ENCODE measurements around the gene CDAN1. TPM values are rescaled to one million over a fixed set of nuclear protein-coding genes. Genes with fewer than 3 reads are reported as not detected.

The CDAN1 gene
- total RNA-seq, 1 donor from 2014 or later: 14.3 TPM

DNA sequence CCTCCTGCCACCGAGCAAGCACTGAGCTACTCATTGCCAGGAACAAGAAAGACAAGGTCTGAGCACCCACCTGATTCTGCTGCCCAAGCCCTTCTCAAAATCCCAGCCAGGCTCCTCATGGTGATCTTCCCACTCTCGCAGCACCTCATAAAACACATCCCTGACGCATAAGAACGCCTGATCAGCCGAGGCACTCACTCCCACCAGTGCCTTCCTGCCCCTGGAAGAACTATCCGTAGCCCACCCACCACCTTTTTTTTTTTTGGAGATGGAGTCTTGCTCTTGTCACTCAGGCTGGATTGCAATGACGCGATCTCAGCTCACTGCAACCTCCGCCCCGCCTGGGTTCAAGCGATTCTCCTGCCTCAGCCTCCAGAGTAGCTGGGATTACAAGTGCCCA lies 3.9 kb downstream of the CDAN1 start:
- DNase-seq (ENCODE audit: low read depth, low spot score): no peak

DNA sequence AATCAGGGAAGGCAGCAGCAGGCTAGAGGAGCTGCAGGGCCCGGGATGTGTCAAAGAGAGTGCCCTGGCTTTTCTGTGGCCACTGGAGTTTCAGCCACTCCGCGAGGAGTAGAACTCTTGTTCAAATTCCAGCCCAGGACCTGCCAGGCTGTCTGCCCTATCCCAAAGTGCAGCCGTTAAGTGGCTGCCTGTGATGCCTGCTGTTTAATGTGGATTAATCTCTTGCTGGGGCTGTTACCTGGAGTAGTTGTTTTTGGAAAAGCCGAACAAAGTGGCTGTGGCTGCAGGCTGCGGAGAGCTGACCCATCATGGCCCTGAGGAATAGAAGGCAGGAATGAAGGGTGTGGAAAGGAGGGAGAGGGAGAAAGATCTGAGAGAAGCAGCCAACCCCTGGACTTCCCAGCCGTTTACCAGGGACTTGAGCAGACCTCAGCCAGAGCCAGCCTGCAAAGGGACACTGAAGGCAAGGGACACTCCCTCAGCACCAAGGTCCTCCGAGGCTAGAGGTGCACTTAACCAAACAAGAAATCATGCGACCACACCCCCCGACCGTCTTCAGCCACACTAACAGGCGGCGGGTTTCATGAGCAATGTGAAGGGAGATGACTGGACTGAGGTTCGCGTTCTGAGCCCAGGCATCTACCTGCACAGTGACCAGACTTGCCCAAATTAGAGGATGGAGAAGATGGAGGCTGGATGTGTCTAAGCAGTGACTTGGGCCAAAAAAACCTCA lies 4.7 kb downstream of the CDAN1 start:
- DNase-seq (ENCODE audit: low read depth, low spot score): no peak

DNA sequence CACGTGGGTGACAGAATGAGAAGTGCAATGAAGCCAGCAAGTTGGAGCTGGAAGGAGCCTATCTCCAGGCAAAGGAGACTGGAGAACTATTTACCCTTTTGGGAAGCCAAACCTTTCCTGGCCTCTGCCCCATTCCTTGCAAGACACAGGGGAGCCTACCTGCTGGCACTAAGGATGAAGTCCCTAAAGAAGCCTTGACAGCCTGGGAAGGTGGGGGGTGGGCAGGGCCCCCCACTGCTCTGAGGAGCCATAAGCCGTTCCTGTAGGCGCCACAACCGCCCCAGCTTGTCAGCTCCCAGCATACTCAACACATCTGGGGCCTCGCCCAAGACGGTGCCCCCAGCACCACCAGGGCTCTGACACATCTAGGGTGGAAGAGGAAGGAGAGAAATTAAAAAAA lies 5.5 kb downstream of the CDAN1 start:
- no peak for DNase-seq (ENCODE audit: low read depth, low spot score)

- DNase-seq (ENCODE audit: low read depth, low spot score): no peak
These were observed 6.4 kb downstream of the CDAN1 start for GRCh38 chr15:42730536-42730935.

- no peak for DNase-seq (ENCODE audit: low read depth, low spot score)
These were observed 6.8 kb downstream of the CDAN1 start for GRCh38 chr15:42730135-42730534.

DNA sequence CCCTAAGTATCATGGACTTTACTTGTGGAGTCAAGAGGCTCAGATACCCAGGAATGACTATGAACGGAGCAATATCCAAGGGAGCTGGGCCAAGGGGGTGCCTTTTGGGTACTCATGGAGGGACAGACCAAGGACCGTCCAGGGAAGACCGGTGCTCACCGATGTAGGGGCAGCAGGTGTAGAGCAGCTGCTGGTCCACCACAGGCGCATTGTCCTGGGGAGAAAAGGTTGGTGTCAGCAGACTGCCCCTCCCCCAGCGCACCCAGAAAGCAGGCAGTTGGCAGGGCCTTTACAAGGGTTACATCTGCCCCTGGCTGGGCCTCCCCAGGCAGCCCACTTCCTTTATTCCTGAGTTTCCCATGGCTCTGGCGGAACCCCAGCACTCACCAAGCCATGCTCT lies 7.5 kb downstream of the CDAN1 start:
- DNase-seq (ENCODE audit: low read depth, low spot score): no peak

GRCh38 chr15:42728972-42729371 lies 8.0 kb downstream of the CDAN1 start:
- no peak for DNase-seq (ENCODE audit: low read depth, low spot score)

DNA sequence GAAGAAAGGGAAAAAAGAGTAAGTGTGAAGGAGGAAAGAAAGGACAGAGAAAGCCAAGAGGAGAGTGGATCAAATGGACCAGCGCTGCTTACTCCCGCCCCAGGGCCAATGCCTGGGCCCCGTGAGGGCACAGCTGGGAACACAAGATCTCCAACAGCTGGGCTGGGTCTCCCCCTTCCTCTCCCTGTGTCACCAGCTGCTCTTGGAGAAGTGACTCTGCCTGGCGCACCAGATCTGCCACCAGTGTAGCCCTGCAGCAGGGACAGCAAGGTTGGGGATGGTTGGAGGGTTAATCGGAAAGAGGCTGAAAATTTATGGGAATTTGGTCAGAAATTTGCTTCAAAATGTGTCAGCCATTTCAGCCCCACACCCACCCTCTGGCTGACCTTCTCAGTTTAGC lies 8.4 kb downstream of the CDAN1 start:
- DNase-seq (ENCODE audit: low read depth, low spot score): no peak

DNA sequence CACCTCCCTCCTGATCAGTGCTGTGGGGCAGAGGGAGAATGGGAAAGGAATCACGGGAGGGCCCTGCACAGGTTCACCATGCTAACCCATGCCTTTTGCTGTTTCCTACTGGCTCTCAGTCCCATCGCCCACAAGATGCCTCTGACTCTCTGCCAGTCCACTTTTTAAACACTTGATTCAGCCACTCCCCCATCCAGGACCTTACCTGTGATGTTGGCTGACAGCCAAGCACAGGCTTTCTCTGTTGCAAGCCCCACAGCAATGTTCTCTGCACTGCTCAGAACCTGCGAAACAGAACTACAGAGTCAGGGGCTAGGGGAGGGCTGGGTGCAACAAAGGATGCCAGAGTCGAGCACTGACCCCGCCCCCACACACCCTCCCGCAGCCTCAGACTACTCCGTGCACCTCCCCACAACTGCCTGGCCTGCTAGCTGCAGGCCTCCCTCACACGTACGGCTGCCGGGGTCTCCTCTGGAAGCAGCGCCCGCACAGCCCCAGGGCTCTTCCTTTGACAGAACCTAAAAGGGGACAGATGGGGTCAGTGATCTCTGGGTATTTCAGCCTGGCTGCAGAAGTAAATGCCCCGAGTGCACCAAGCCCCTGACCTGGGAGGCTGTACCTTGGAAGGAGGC lies 9.1 kb downstream of the CDAN1 start:
- no peak for DNase-seq (ENCODE audit: low read depth, low spot score)

DNA sequence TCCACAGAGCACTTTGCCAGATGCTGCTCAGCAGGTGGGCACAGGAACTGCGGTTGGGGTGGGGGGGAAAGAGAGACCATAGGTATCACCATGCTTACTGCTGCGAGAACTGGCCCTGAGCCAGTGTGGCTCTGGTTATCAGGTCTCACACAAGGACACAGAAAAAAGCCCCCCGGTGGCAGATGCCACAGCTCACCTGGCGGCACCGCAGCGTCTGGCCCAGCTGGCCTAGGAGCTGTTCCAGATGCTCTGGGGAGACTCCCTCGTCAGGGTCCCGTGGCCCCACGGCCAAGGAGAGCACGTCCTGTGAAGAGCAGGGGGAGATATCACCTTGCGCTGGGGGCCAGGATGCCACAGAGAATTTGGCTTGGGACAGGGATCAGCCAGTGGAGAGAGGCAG lies 10.8 kb downstream of the CDAN1 start:
- DNase-seq (ENCODE audit: low read depth, low spot score): no peak

DNA sequence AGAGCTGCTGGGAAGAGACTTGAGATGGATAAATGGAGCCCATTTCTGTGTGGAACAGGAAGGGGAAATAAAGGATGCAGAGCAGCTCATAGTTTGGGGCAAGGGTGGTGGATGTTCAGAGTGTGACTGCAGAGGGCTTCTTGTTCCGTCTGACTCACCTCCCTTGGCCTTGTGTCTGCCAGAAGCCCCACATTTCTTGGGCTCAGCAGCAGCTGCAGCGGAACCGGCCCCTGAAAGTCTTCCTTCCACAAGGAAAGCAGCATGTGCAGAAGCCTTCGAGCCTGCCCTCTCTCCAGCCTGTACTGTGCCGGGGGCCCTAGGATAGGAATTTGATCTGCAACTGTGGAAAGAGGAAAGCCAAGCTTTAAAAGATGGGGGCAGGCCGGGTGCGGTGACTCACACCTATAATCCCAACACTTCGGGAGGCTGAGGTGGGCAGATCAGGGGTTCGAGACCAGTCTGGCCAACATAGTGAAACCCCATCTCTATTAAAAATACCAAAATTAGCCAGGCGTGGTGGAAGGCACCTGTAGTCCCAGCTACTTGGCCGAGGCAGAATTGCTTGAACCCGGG lies 11.5 kb downstream of the CDAN1 start:
- no peak for DNase-seq (ENCODE audit: low read depth, low spot score)

DNA sequence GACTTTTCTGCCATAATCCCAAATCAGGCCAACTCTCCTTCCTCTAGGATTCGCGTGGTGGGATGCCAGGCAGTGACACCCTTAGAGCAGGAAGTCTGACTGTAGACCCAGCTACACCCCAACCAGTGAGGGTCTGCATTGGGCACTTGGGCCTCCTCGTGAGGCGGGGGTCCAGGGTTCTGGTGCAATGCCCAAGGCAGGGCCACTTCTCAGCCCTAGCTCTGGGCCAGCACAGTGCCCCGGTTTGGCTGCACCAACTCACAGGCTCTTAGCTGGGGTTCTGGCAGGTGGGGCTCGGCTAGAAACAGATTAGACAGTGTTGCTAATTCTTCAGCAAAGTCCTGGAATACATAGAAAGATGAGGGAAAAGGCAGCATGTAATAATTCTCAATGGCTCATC lies 12.7 kb downstream of the CDAN1 start:
- no peak for DNase-seq (ENCODE audit: low read depth, low spot score)

DNA sequence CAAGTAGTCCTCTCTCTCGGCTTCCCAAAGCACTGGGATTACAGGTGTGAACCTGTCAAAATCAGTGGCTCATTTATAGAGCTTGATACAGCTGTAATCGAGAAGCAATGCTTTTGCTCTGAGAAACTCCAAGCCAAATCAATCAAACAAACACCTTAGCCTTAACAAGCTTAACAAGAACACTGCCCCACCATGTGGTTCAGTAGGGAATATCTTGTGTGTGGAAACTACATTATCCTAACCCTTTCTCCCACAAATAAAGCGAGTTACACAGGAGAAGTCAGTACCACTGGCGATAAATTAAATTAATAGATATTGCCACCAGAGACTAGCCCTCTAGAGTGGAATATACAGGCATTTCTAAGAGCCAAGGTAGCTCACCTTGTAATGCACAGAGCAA lies 13.9 kb downstream of the CDAN1 start:
- DNase-seq (ENCODE audit: low read depth, low spot score): no peak

DNA sequence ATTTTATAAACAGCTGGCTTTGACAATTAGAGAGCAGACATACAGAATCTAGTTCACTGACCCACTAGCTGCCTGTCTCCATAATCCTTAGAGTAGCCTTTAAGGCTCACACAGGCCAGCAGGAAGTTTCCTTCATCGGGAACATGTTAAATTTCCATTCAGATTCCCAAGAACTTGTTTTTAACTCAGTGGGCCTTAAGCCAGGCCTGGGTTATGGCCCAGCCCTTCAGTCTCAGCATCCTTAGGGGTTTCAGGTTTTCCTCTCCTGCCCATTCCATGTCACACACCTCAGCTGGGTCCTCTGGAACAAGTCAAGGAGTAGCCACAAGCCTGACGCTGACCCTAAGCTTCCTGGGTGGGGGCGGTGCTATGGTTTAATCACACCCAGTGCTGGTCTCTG lies 15.0 kb downstream of the CDAN1 start:
- DNase-seq (ENCODE audit: low read depth, low spot score): no peak

GRCh38 chr15:42721016-42721415 lies 15.9 kb downstream of the CDAN1 start:
- no peak for DNase-seq (ENCODE audit: low read depth, low spot score)

DNA sequence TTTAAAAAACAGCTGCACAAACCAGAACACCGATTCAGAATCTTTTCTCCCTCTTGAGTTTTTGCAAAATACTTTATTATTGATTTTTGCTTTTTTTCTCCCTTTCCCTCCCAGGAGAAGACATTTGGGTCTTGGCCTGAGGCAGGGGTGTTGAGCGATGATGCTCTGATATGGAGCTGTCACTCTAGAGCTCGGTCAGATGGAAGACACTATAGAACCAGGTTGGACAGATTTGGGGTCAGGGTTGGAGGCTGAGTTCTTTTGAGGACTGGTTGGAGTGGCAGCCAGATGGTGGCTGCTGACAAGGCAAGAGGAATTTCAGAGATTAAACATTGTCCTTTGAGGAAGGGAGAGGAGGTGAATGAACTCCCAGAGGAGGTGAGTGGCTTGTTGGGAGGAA lies 16.9 kb downstream of the CDAN1 start:
- no peak for DNase-seq (ENCODE audit: low read depth, low spot score)

DNA sequence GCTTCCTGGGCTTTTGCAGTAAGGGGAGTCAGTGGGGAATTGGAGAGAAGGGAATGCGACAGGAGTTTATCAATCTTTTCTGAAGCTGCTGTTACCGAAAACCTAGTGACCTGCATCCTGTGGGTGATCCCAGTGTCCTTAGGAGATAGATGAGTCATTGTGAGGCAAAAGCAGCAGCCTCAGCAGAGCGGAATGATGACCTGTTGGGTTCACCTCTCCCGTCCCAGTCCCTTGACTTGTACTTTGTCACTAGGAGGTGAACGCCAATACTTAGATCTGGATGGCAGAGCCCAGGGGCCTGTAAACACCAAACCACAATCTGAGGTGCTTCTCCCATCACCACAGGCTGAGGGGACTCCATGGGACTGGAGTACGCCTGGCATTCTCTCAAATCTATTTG lies 17.9 kb downstream of the CDAN1 start:
- DNase-seq (ENCODE audit: low read depth, low spot score): no peak

GRCh38 chr15:42716626-42717025 lies 20.3 kb downstream of the CDAN1 start:
- DNase-seq (ENCODE audit: low read depth, low spot score): no peak

DNA sequence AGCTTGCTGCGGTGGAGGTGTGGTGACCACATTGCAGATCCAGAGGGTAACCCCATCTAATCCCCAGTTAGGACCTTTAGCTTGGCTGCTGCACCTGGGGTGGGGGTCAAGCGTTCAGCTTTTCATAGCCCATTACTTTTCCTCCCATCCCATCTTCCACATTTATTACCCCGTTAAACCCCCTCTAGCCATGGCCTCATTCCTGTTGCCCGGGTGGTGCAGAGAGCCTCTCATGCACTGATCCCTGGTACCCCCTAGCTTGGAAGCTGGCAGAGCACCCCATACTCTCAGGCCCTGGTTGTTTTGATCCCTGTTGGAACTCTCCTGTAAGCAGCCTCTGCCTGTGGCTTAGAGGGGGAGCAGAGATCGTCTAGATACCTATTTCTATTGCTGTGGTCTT lies 20.8 kb downstream of the CDAN1 start:
- no peak for DNase-seq (ENCODE audit: low read depth, low spot score)

- no peak for DNase-seq (ENCODE audit: low read depth, low spot score)
These were observed 24.3 kb downstream of the CDAN1 start for GRCh38 chr15:42712584-42712983.

- DNase-seq (ENCODE audit: low read depth, low spot score): no peak
These were observed 25.2 kb downstream of the CDAN1 start for GRCh38 chr15:42711746-42712145.

DNA sequence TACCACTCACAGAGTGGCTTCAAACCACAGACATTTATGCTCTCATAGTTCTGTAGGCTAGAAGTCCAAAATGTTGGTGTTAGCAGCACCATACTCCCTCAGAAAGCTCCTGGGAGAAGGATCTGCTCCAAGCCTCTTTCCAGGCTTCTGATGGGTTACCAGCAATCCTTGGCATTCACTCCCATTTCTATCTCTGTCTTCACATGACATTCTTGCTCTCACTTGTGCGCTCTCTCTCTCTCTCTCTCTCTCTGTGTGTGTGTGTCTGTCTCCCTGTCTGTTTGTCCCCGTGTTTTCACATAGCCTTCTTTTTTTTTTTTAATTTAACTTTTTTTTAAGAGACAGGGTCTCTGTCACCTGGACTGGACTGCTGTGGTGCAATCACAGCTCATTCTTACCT lies 26.3 kb downstream of the CDAN1 start:
- DNase-seq (ENCODE audit: low read depth, low spot score): no peak

DNA sequence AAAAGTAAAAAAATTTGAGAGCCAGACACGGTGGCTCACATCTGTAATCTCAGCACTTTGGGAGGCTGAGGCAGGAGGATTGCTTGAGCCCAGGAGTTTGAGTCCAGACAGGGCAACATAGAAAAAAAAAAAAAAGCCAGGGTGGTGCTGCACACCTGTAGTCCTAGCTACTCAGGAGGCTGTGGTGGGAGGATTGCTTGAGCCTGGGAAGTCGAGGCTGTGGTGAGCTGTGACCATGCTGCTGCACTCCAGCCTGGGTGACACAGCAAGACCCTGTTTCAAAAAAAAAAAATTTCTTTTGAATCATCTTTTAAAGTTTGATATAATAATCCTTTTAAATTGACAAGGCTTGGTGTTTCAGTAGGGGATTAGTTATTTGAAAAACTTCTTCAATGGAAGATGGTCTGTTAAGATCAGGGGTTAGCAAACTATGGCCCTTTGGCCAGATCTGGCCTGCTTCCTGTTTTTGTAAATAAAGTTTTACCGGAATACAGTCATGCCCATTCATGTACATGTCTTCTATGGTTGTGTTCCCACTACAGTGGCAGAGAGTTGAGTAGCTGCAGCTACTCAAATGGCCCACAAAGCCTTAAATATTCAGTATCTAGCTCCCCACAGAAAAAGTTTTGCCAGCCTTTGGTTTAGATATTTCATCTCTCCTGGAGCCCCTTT lies 28.9 kb downstream of the CDAN1 start:
- no peak for DNase-seq (ENCODE audit: low read depth, low spot score)

Measured in pulmonary artery endothelial cell (primary cell).